Stomach (tissue), 19 donors: Measurements from ENCODE around the gene PIM2. TPM values are rescaled to one million over a fixed set of nuclear protein-coding genes. Genes with fewer than 3 reads are reported as not detected.

Experiments
- DNase-seq, 2 donors: peaks; one replicate each; pipeline versions ENCODE4 v3.0.0 to v3.0.0-alpha.2; 2013 to 2019
- H3K27ac ChIP-seq, 5 donors: fragments of 200-600 bp in 4 of 5; sonication (generic) in 4 of 5; one replicate each; pipeline ENCODE4 v1.5.1; 2013 to 2019; ENCODE audit warnings: mild to moderate bottlenecking in 1 of 5, moderate library complexity in 1 of 5
- H3K27me3 ChIP-seq, 3 donors: fragments of 200-600 bp; sonication (generic); one replicate each; pipeline ENCODE4 v1.5.1; 2017 to 2019; ENCODE audit warnings: mixed run types in 1 of 3
- H3K36me3 ChIP-seq, 4 donors: fragments of 200-600 bp; sonication (generic); 1 replicate in 3 of 4; 2 replicates in 1 of 4; pipeline ENCODE4 v1.5.1; 2016 to 2019
- H3K4me1 ChIP-seq, 4 donors: fragments of 200-600 bp; sonication (generic); one replicate each; pipeline ENCODE4 v1.5.1; 2016 to 2019
- H3K4me3 ChIP-seq, 4 donors: fragments of 200-600 bp; sonication (generic) in 3 of 4; one replicate each; pipeline ENCODE4 v1.5.1; 2016 to 2019; ENCODE audit warnings: mild to moderate bottlenecking in 1 of 4
- H3K9me3 ChIP-seq, 4 donors: fragments of 200-600 bp; sonication (generic); one replicate each; pipeline ENCODE4 v1.5.1; 2016 to 2019
- CTCF ChIP-seq, 7 experiments: fragments of 450-650 bp in 4 of 7; fragments of 200-600 bp in 3 of 7; sonication (generic) in 3 of 7; IDR thresholded peaks; one replicate each; pipeline ENCODE4 v1.5.1; 2016 to 2019; ENCODE audit warnings: antibody characterized with exemption in 7 of 7, control low read depth in 2 of 7, mild to moderate bottlenecking in 1 of 7
- EP300 ChIP-seq: sonication (generic); formaldehyde crosslinking; IDR thresholded peaks from one replicate; pipeline ENCODE4 v1.6.1; 2017; ENCODE audit warnings: antibody characterized with exemption
- POLR2A ChIP-seq, 4 donors: fragments of 450-650 bp; IDR thresholded peaks; one replicate each; pipeline ENCODE4 v1.6.1; 2016; ENCODE audit warnings: antibody characterized with exemption in 4 of 4, control low read depth in 2 of 4, mild to moderate bottlenecking in 1 of 4, moderate library complexity in 1 of 4
- POLR2AphosphoS5 ChIP-seq, 3 donors: sonication (generic); formaldehyde crosslinking; IDR thresholded peaks; one replicate each; pipeline ENCODE4 v1.6.1; 2016; ENCODE audit warnings: antibody characterized with exemption in 3 of 3
- WGBS, 5 donors: extraction: QIAGEN DNeasy Blood & Tissue Kit in 3 of 5; methylation state at CpG; one replicate each; pipeline versions ENCODE4 v1.1.5 to v1.1.7; 2013 to 2018; 5-methylcytosine and 5-hydroxymethylcytosine counted together
- intact Hi-C: fragments of 100-400 bp; cut with DNase I; formaldehyde crosslinking; loops from one replicate; pipeline ENCODE4 v1.15.1; 2023; ENCODE audit warnings: low total_unique reads
- long read RNA-seq, 10 donors: transcript quantifications; one replicate each; lab custom pipeline, GENCODE V29; 2026
- polyA plus RNA-seq, 3 donors: library from polyadenylated mRNA; stranded (reverse); fragments of 200-250 nt; gene quantifications; one replicate each; pipeline ENCODE4 v1.2.3, GENCODE V29; 2013
- total RNA-seq, 5 donors: library from RNA; depleted of rRNA; stranded (reverse); fragments of >200 nt; gene quantifications; one replicate each; pipeline versions ENCODE4 v1.1.0 to v1.2.3, GENCODE V29; 2014 to 2016
- donor health status: healthy with polysubstance abuse.
- donor health status: Bipolar disorder and iron deficiency.
- donor health status: healthy.

The PIM2 gene
- total RNA-seq (10 to 100 TPM in 2 of 5 donors, 1 to 10 TPM in 3; 1.2 to 33.2 (median 9.6) TPM), polyA plus RNA-seq (10 to 100 TPM in 2 of 3 donors, 1 to 10 TPM in 1; 7.3 to 12.7 (median 10.3) TPM)
- long read RNA-seq, donor 1, result 0 reads
- long read RNA-seq, donor 2, partial matches to known transcripts, result 0 of 1 reads
- long read RNA-seq, donor 2, other reads (novel, unspliced or antisense), result 0 of 1 reads
- long read RNA-seq, donor 3, result 0 reads
- long read RNA-seq, donor 4, result 0 reads
- long read RNA-seq, donor 5, partial matches to known transcripts, result 0 of 2 reads
- long read RNA-seq, donor 5, other reads (novel, unspliced or antisense), result 0 of 2 reads
- long read RNA-seq, donor 6, partial matches to known transcripts, result 0 of 3 reads
- long read RNA-seq, donor 6, other reads (novel, unspliced or antisense), result 0 of 3 reads
- long read RNA-seq, donor 7, partial matches to known transcripts, result 0 of 1 reads
- long read RNA-seq, donor 7, other reads (novel, unspliced or antisense), result 0 of 1 reads
- long read RNA-seq, donor 8, partial matches to known transcripts, result 0 of 1 reads
- long read RNA-seq, donor 8, other reads (novel, unspliced or antisense), result 0 of 1 reads
- long read RNA-seq, donor 9, result 0 reads
- long read RNA-seq, donor 10, result 0 reads

GRCh38 chrX:48918643-48919340, at the start of gene PIM2:
Gene PIM2, minus strand, starts transcription at chrX:48919024. Its CDS starts 190 bp downstream, at chrX:48918834.
- WGBS, 5 donors, result 0 to 45% (median 8%) methylated on average over 7 to 51 of the region's 55 CpGs
- DNase-seq, result peak; percentile 94 to 96

GRCh38 chrX:48968377-48968776, 49.6 kb upstream of the PIM2 start:
- Histone ChIP-seq H3K27ac (no peak overlapping the region), H3K36me3 (peaks cover 0 to 4% (median 0%) of the 10 kb centered on the region in 4 donors), H3K27me3 (no peaks in the 10 kb centered on the region), H3K4me3 (no peak overlapping the region), H3K9me3 (no peaks in the 10 kb centered on the region), H3K4me1 (peaks cover 0 to 18% (median 15%) of the 10 kb centered on the region in 4 donors)
- no peak for DNase-seq
- TF ChIP-seq EP300 (no peak), POLR2AphosphoS5 (IDR thresholded peaks at IDR 0.05) (no peak), POLR2A (IDR thresholded peaks at IDR 0.05) (no peak), CTCF (IDR thresholded peaks at IDR 0.05) (no peak)
- WGBS, 5 donors, result 38 to 82% (median 63%) methylated on average over 1 of the region's 1 CpG
- intact Hi-C loops, result no loop called here

More at GRCh38 chrX:48918643-48919340, at the start of gene PIM2:
- intact Hi-C loops, result no loop called here
- Histone ChIP-seq H3K36me3 (peaks cover 0 to 45% (median 44%) of the 10 kb centered on the region in 4 donors), H3K27me3 (no peaks in the 10 kb centered on the region), H3K4me3 (peak within 1 kb of the TSS; percentile 56 to 71 (median 58)), H3K4me1 (peaks cover 0 to 28% (median 15%) of the 10 kb centered on the region in 4 donors), H3K9me3 (no peaks in the 10 kb centered on the region), H3K27ac (peak within 1 kb of the TSS; percentile 80 to 90 (median 87))
- TF ChIP-seq POLR2A (IDR thresholded peaks at IDR 0.05) (peak in 2 of 4 donors; percentile 63 to 75), CTCF (IDR thresholded peaks at IDR 0.05) (no peak), EP300 (no peak), POLR2AphosphoS5 (IDR thresholded peaks at IDR 0.05) (peak; percentile 86 to 97 (median 94))

- no peak for TF ChIP-seq POLR2A (IDR thresholded peaks at IDR 0.05)
- no peak for TF ChIP-seq POLR2AphosphoS5 (IDR thresholded peaks at IDR 0.05)
- TF ChIP-seq CTCF (IDR thresholded peaks at IDR 0.05), result no peak
- no peak for TF ChIP-seq EP300
- no peak for DNase-seq
- whole genome bisulfite sequencing, 5 donors, result 78 to 94% (median 84%) methylated on average over 11 to 15 of the region's 15 CpGs
- intact Hi-C loops, result no loop called here
- no peak overlapping the region for H3K4me3 ChIP-seq
- no peaks in the 10 kb centered on the region for H3K9me3 ChIP-seq
- H3K27me3 ChIP-seq, result no peaks in the 10 kb centered on the region
- peaks cover 0 to 4% (median 0%) of the 10 kb centered on the region in 4 donors for H3K36me3 ChIP-seq
- peaks cover 0 to 15% (median 11%) of the 10 kb centered on the region in 4 donors for H3K4me1 ChIP-seq
- H3K27ac ChIP-seq, result no peak overlapping the region
Observed at GRCh38 chrX:48966796-48967579, 48.2 kb upstream of the PIM2 start.
